Thymus (tissue), 11 donors: ENCODE data around the gene CXorf58. TPM values are rescaled to one million over a fixed set of nuclear protein-coding genes. Genes with fewer than 3 reads are reported as not detected.

Experiments
- DNase-seq, 9 donors: peaks; one replicate each; pipeline ENCODE4 v3.0.0-alpha.2; 2013; ENCODE audit warnings: low spot score in 9 of 9, low read depth in 6 of 9, missing footprints in 1 of 9
- H3K27ac ChIP-seq, 2 donors: one replicate each; pipeline ENCODE4 v1.5.1; 2013; ENCODE audit warnings: control low read depth in 1 of 2, low read depth in 1 of 2, low read length in 1 of 2, mild to moderate bottlenecking in 1 of 2, moderate library complexity in 1 of 2
- H3K27me3 ChIP-seq, 2 donors: one replicate each; pipeline ENCODE4 v1.5.1; 2013; ENCODE audit warnings: low read length in 1 of 2; ENCODE audit not compliant: control insufficient read depth in 2 of 2, insufficient read depth in 1 of 2
- H3K36me3 ChIP-seq, 2 donors: one replicate each; pipeline ENCODE4 v1.5.1; 2013; ENCODE audit warnings: low read length in 1 of 2, mild to moderate bottlenecking in 1 of 2, moderate library complexity in 1 of 2; ENCODE audit not compliant: control insufficient read depth in 2 of 2, insufficient read depth in 2 of 2
- H3K4me1 ChIP-seq, 2 donors: one replicate each; pipeline ENCODE4 v1.5.1; 2013; ENCODE audit warnings: low read length in 2 of 2; ENCODE audit not compliant: control insufficient read depth in 2 of 2, insufficient read depth in 2 of 2
- H3K4me3 ChIP-seq, 2 donors: one replicate each; pipeline ENCODE4 v1.5.1; 2013; ENCODE audit warnings: low read length in 2 of 2, control low read depth in 1 of 2, mild to moderate bottlenecking in 1 of 2
- H3K9me3 ChIP-seq, 2 donors: one replicate each; pipeline ENCODE4 v1.5.1; 2013; ENCODE audit warnings: low read length in 1 of 2, mild to moderate bottlenecking in 1 of 2; ENCODE audit not compliant: control insufficient read depth in 2 of 2, insufficient read depth in 1 of 2
- WGBS: extraction: QIAGEN DNeasy Blood & Tissue Kit; methylation state at CpG from one replicate; pipeline ENCODE4 v1.1.7; 2013; 5-methylcytosine and 5-hydroxymethylcytosine counted together
- polyA plus RNA-seq: library from polyadenylated mRNA; stranded (reverse); fragments of 200-250 nt; gene quantifications from one replicate; pipeline ENCODE4 v1.2.3, GENCODE V29; 2013
- total RNA-seq: library from RNA; stranded (reverse); fragments of 120-200 nt; gene quantifications from one replicate; pipeline ENCODE4 v1.2.4, GENCODE V29; 2013
- donor health status: healthy.

Gene CXorf58
- total and polyA plus RNA-seq, 2 donors, result 0.09 to 0.18 TPM

DNA sequence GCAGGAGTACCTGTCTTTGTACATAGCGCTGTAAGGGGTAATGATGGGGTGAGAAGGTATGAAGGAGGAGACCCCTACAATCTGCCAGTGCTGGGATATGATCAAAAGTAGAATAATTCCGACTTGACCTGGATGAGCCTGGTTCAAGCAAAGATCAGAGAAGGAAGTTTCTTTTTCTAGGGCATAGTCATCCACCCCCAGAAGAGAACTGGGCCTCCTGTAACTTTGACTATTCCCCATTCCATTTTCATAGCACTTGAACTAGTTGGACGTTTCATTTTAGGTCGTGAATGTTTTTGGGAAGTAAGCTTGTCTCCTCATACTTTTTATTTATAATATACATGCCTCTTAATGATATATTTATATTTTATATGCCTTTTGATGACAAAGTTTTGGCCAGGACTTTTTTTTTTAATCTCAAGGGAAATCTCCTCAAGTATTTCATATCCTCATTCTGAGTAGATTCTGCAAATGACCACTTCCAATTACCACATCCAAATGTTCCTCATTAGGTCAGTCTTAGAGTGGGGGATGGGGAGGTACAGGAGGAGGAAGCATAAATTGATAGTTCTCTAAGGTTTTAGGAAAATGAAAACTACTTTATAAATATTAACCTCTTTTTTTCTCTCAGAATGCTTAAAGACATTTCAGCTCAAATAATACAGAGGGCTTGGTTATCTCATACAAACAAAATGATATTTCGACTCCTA, 3.5 kb downstream of the CXorf58 start:
- WGBS, result 94% methylated on average over 5 of the region's 5 CpGs
- H3K27ac ChIP-seq, result no peak overlapping the region
- DNase-seq, result no peak
- H3K27me3 ChIP-seq, result peaks cover 0 to 3% of the 10 kb centered on the region in 2 donors
- no peaks in the 10 kb centered on the region for H3K36me3 ChIP-seq
- H3K4me1 ChIP-seq, result peaks cover 0 to 5% of the 10 kb centered on the region in 2 donors
- H3K9me3 ChIP-seq, result no peaks in the 10 kb centered on the region
- H3K4me3 ChIP-seq, result no peak overlapping the region

DNA sequence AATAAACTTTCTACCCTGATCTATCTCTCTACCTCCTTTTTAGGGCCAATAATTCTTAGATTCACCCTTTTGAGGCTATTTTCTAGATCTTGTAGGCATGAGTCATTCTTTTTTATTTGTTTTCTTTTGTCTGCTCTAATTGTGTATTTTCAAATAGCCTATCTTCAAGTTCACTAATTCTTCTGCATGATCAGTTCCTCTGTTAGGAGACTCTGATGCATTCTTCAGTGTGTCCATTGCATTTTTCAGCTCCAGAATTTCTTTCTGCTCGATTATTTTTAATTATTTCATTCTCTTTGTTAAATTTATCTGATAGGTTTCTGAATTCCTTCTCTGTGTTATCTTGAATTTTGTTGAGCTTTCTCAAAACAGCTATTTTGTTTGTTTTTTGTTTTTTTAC, 11.3 kb downstream of the CXorf58 start:
- H3K9me3 ChIP-seq, result no peaks in the 10 kb centered on the region
- 92% methylated on average over 1 of the region's 1 CpG for WGBS

DNA sequence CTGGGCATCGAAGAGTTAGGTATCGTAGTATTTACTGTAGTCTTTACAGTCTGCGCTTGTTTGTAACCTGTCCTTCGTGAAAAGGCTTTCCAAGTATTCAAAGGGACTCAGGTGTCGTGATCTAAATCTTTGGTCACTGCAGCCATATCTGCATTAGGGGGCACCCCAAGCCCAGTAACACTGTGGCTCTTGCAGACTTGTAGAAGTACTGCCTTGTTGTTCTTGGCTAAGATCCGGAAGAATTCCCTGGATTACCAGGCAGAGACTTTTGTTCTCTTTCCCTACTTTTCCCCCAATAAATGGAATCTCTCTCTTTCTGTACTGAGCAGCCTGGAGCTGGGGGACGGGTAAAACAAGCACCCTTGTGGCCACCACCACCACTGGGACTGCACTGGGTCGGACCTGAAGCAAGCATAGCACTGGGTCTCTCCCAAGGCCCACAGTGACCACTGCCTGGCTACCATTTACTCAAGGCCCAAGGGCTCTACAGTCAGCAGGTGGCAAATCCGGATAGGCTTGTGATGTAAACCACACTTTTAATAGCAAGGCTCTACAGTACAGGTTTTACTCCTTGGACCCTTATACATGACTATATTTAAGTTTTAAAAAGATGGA, 12.0 kb downstream of the CXorf58 start:
- no peak overlapping the region for H3K27ac ChIP-seq
- H3K4me3 ChIP-seq, result no peak overlapping the region
- 96% methylated on average over 9 of the region's 9 CpGs for WGBS
- H3K9me3 ChIP-seq, result no peaks in the 10 kb centered on the region
- H3K36me3 ChIP-seq, result no peaks in the 10 kb centered on the region
- no peaks in the 10 kb centered on the region for H3K27me3 ChIP-seq
- DNase-seq, result no peak
- H3K4me1 ChIP-seq, result no peaks in the 10 kb centered on the region

More for the DNA sequence above, 11.3 kb downstream of the CXorf58 start:
- H3K4me3 ChIP-seq, result no peak overlapping the region
- no peaks in the 10 kb centered on the region for H3K4me1 ChIP-seq
- no peak for DNase-seq
- no peak overlapping the region for H3K27ac ChIP-seq
- H3K36me3 ChIP-seq, result no peaks in the 10 kb centered on the region
- no peaks in the 10 kb centered on the region for H3K27me3 ChIP-seq

DNA sequence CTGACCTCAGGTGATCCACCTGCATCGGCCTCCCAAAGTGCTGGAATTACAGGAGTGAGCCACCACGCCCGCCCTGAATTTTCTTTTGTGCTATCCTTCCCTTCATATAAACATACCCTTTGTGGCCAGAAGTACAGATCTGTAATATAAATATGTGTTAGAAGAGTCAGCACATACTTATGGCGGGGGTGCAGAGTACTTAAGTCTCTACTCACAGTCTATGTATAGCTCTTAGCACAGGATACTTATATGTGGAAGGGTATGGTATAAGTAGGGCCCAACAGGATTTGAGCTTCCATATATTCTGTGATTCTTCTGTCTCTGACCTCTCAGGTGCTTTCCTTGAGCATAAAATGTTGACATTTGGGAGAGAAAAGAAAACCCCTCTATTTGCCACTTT, 18.2 kb downstream of the CXorf58 start:
- H3K4me1 ChIP-seq, result peaks cover 0 to 3% of the 10 kb centered on the region in 2 donors
- no peak overlapping the region for H3K4me3 ChIP-seq
- H3K36me3 ChIP-seq, result no peaks in the 10 kb centered on the region
- DNase-seq, result no peak
- H3K9me3 ChIP-seq, result no peaks in the 10 kb centered on the region
- H3K27ac ChIP-seq, result no peak overlapping the region
- no peaks in the 10 kb centered on the region for H3K27me3 ChIP-seq
- 92% methylated on average over 4 of the region's 4 CpGs for WGBS

DNA sequence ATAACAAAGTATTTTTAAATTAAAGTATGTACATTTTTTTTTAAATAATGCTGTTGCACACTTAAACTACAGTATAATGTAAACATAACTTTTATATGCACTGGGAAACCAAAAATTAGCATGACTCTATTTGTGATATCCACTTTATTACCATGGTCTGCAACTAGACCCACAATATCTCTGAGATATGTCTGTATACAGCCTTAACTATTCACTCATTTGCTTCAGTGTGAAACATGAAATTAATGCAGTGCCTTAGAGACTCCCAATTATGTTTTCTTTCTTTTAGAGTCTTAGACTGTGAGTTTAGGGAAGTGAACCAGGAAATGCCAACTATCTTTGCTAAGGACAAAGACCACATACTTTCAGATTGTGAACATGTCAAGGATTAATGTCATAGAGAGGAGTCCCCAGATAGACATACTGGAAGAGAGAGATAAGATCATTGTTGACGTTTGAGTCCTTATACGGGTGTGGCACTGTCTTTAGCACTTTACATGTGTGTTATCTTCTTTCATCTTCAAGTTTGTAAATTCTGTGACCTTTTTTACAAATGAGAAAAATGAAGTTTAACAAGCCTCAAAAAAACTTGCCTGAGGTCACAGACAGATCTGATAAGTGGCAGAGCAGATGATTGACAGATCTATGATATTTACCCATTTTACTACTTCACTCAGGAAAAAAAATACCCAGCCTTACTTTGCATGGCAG, 23.2 kb downstream of the CXorf58 start:
- DNase-seq, result peak in 4 of 9 donors; percentile 35 to 65 (median 43)
- Histone ChIP-seq H3K9me3 (no peaks in the 10 kb centered on the region), H3K4me3 (no peak overlapping the region), H3K4me1 (peaks cover 0 to 7% of the 10 kb centered on the region in 2 donors), H3K36me3 (no peaks in the 10 kb centered on the region), H3K27ac (peak overlapping the region; percentile 46 to 72), H3K27me3 (no peaks in the 10 kb centered on the region)
- WGBS, result 1% methylated on average over 2 of the region's 2 CpGs

DNA sequence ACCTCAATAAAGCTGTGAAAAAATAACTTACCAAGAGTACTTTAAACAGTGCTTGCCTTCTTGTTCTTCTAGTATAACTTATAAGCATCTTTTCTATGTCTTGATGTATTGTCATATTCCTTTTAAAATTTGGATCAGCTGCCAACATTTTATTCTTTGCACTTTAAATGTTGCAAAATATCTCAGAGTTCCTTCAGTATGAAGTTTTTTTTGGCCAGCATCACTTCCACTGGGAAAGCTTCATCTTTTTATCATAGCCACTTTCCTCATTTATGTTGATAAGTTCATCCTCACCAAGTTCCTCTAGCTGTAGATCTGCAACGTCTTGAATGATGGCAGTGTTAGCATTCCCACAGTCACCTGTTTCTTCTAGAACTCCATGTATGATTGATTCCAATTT, 24.2 kb downstream of the CXorf58 start:
- H3K4me1 ChIP-seq, result peaks cover 0 to 7% of the 10 kb centered on the region in 2 donors
- no peak for DNase-seq
- no peaks in the 10 kb centered on the region for H3K36me3 ChIP-seq
- H3K9me3 ChIP-seq, result no peaks in the 10 kb centered on the region
- H3K27me3 ChIP-seq, result no peaks in the 10 kb centered on the region
- H3K27ac ChIP-seq, result no peak overlapping the region
- H3K4me3 ChIP-seq, result no peak overlapping the region
- 79% methylated on average over 1 of the region's 1 CpG for WGBS

DNA sequence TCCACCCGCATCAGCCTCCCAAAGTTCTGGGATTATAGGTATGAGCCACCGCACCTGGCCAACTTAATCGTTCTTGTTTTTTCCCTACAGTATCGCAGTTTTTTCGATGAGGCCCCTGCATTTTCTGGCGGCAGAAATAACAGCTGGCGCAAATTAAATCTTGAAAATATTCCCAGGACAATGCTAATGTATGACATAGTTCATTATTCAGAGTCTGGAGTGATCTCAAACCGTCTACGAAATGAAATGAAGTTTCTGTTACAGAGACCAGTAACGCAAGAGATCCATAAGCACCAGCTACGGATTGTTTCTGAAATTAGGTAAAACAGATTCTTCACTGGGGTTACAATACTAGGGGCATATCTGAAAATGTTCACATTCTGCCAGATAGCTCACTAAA, 27.3 kb downstream of the CXorf58 start:
- Histone ChIP-seq H3K27me3 (no peaks in the 10 kb centered on the region), H3K27ac (no peak overlapping the region), H3K36me3 (no peaks in the 10 kb centered on the region), H3K4me3 (no peak overlapping the region), H3K4me1 (peaks cover 0 to 7% of the 10 kb centered on the region in 2 donors), H3K9me3 (no peaks in the 10 kb centered on the region)
- WGBS, result 97% methylated on average over 11 of the region's 11 CpGs
- no peak for DNase-seq

DNA sequence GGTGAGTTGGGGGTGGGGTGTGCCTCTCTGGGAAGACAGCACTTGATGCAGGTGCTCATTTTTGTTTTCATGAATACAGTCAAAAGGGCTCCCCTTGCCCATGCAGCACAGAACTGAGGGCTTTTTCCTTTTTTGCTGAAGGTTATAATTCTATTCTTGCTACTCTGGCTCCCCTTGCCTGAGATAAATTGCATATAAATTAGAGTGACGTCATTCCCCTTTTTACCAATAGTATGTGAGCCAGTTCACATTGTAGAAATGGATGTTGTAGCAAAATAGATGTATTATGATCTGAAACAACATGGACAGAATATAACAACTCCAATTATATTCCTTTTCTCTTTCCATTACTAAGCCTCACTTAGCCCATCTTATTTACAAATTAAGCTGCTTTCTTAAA, 28.4 kb downstream of the CXorf58 start:
- Histone ChIP-seq H3K9me3 (no peaks in the 10 kb centered on the region), H3K4me1 (peaks cover 0 to 4% of the 10 kb centered on the region in 2 donors), H3K27ac (no peak overlapping the region), H3K4me3 (no peak overlapping the region), H3K27me3 (no peaks in the 10 kb centered on the region), H3K36me3 (no peaks in the 10 kb centered on the region)
- WGBS, result 100% methylated on average over 1 of the region's 1 CpG
- DNase-seq, result no peak

DNA sequence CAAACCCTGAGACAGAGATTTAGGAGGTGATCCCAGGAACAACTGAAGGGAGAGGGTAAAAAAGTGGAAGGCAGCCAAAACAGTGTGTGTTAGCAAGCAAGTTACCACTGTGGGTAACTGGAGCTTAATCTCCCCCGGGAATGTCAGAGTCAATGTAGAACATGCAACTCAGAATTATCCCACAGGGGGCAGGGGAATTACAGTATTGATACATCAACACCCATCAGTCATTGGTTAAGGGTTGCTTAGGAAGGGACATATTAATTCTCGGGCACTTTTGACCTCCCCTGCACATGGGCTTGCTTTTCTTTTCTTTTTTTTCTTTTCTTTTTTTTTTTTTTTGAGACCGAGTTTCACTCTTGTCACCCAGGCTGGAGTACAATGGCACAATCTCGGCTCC, 29.3 kb downstream of the CXorf58 start:
- 91% methylated on average over 4 of the region's 4 CpGs for WGBS
- Histone ChIP-seq H3K9me3 (no peaks in the 10 kb centered on the region), H3K4me3 (no peak overlapping the region), H3K4me1 (no peaks in the 10 kb centered on the region), H3K36me3 (no peaks in the 10 kb centered on the region), H3K27me3 (no peaks in the 10 kb centered on the region), H3K27ac (no peak overlapping the region)
- DNase-seq, result no peak
